ENCODE measurements around the gene TMEM245. TPM values are rescaled to one million over a fixed set of nuclear protein-coding genes. Genes with fewer than 3 reads are reported as not detected.
A peak's percentile ranks its signal among the peaks of the same experiment; 100 is the strongest.
"Not testable (repeated sequence)": the region's sequence is repeated elsewhere in the genome, so short reads cannot be mapped to it uniquely, and the experiment has no call there.

TMEM245 gene
- total RNA-seq, 1 donor from 2014 or later: 92.6 TPM

DNA sequence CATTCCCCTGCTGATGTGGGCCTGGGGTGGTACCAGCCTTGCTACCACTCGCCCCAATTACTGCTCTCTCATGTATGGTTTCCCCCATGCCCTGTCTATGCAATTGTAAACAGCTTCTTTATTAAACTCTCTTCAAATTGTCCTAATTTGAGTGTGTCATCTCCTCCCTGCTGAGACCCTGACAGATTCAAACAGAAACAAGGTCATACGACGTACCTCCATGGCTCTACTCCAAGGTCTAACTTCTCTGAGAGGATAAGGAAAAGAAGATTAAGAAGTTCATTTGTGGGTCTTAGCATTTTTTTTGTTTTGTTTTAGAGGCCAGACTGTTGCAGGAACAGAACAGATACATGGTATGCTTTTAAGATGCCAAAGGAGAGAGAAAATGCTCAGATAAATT lies 147.6 kb downstream of the TMEM245 start:
- intact Hi-C loops (cut with DNase I): no loop called here

DNA sequence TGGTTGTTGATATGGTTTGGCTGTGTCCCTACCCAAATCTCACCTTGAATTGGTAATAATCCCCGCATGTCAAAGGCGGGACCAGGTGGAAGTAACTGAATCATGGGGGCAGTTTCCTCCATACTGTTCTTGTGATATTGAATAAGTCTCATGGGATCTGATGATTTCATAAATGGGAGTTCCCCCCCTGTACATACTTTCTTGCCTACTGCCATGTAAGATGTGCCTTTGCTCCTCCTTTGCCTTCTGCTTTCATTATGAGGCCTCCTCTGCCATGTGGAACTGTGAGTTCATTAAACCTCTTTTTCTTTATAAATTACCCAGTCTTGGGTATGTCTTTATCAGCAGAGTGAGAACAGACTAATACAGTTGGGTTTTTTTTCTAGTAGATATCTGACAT lies 148.4 kb downstream of the TMEM245 start:
- ATAC-seq; intact Hi-C loops (cut with DNase I); DNase-seq (ENCODE audit: low spot score): not testable (repeated sequence)

More for the DNA sequence above, 147.6 kb downstream of the TMEM245 start:
- no peak for ATAC-seq
- no peak for DNase-seq (ENCODE audit: low spot score)

DNA sequence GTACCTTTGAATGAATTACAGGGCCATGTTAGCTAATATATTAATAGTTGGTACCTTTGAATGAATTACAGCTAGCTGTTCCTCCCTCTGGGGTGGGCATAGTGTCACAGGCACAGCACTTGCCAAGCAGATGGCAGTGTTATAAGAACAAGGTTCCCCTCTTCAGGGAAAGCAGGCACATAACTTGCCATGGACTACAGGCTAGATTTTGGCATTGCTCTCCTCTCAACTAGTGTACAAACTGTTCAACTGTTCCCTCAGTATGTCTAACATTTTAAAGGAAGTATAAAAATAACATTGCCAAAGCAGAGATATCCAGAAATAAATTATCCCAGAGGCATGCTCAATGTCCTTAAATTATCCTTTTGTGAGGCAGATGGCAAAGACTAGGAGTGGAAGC lies 151.8 kb downstream of the TMEM245 start:
- intact Hi-C loops (cut with DNase I): no loop called here
- DNase-seq (ENCODE audit: low spot score): no peak
- no peak for ATAC-seq

Small RNA genes lying within 50 kb of the gene (microRNA-seq; reads per million reads assigned to microRNA genes)
- 500 reads per million, percentile 75 among the genes with 10 or more reads in this experiment for gene MIR32

Other genes starting within 250 kb of the TMEM245 start
- gene ELP1, start 185.8 kb downstream of the TMEM245 start, total RNA-seq: 21.8 TPM
- 11.2 TPM for gene ABITRAM, start 185.5 kb downstream of the TMEM245 start, total RNA-seq
- gene CTNNAL1, start 106.4 kb downstream of the TMEM245 start, total RNA-seq: 177 TPM
- gene FRRS1L, start 47.3 kb upstream of the TMEM245 start, total RNA-seq: 12.8 TPM
- 31.8 TPM for gene EPB41L4B, start 201.1 kb upstream of the TMEM245 start, total RNA-seq

Measured in sciatic nerve (tissue), 2 donors.